Astrocyte of the cerebellum (primary cell): ENCODE measurements around the gene TGIF1.
A peak's percentile ranks its signal among the peaks of the same experiment; 100 is the strongest.

ENCODE experiments used
- DNase-seq: peaks from one replicate; pipeline ENCODE4 v3.0.0-alpha.2; 2011; ENCODE audit warnings: low read depth
- H3K4me3 ChIP-seq: 2 replicates; pipeline ENCODE4 v1.5.1; 2011; ENCODE audit warnings: mild to moderate bottlenecking, low read depth, low read length, moderate library complexity
- in situ Hi-C: cut with HindIII; loops from 2 replicates; pipeline ENCODE4 v1.10.0; 2017; ENCODE audit warnings: low sequenced_read_pairs
- TF ChIP-seq, protein P1 (sequence below): IDR thresholded peaks from 2 replicates; pipeline ENCODE4 v1.5.1; 2012; ENCODE audit warnings: low read length, low read depth, moderate library complexity, mild to moderate bottlenecking; ENCODE audit errors: missing control alignments

The TGIF1 gene

DNA sequence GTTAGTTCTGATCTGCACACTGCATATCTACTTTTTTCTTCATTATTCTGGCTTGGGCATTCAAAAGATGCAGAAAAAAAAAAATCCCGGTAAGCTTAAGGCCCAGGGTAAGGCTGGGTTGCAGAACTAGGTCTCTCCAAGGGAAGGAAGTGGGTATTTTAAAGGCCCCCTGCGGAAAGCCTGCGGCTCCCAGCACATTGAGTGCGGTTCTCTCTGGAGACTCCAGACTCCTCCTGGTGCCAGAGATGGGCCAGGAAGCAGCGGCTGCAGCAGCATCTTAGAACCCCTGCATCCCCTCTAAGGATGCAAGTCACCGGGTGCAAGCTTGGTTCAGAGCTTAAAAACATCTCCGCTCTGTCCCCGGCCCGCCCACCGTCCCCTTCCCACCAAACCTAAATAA lies 49.5 kb downstream of the TGIF1 start:
- in situ Hi-C loops: no loop called here
- peak overlapping the region; percentile 28 for H3K4me3 ChIP-seq
- no peak for DNase-seq
- TF ChIP-seq, protein P1, sequence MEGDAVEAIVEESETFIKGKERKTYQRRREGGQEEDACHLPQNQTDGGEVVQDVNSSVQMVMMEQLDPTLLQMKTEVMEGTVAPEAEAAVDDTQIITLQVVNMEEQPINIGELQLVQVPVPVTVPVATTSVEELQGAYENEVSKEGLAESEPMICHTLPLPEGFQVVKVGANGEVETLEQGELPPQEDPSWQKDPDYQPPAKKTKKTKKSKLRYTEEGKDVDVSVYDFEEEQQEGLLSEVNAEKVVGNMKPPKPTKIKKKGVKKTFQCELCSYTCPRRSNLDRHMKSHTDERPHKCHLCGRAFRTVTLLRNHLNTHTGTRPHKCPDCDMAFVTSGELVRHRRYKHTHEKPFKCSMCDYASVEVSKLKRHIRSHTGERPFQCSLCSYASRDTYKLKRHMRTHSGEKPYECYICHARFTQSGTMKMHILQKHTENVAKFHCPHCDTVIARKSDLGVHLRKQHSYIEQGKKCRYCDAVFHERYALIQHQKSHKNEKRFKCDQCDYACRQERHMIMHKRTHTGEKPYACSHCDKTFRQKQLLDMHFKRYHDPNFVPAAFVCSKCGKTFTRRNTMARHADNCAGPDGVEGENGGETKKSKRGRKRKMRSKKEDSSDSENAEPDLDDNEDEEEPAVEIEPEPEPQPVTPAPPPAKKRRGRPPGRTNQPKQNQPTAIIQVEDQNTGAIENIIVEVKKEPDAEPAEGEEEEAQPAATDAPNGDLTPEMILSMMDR: no peak

GRCh38 chr18:3500016-3500415 lies 50.0 kb downstream of the TGIF1 start:
- DNase-seq: no peak
- TF ChIP-seq, protein P1: no peak
- no peak overlapping the region for H3K4me3 ChIP-seq
- in situ Hi-C loops: no loop called here

DNA sequence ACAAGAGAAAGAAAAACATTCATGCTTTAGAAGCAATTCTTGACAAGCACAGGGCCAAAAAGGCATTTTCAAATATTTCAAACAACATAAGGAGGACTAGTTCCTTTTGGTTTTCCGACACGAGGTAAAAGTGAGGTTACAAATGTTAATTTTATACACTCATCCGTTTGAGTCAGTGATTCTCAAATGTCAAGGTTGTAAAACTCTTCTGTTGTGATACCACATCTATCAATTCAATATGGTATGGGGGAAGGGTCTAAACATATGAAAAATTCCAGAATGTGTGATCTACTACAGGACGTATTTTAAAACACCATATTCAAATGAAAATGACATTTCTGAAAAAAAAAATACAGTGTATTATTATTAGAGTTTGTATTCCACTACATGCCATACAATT lies 52.7 kb downstream of the TGIF1 start:
- no peak overlapping the region for H3K4me3 ChIP-seq
- no peak for DNase-seq
- TF ChIP-seq, protein P1: no peak
- in situ Hi-C loops: no loop called here

DNA sequence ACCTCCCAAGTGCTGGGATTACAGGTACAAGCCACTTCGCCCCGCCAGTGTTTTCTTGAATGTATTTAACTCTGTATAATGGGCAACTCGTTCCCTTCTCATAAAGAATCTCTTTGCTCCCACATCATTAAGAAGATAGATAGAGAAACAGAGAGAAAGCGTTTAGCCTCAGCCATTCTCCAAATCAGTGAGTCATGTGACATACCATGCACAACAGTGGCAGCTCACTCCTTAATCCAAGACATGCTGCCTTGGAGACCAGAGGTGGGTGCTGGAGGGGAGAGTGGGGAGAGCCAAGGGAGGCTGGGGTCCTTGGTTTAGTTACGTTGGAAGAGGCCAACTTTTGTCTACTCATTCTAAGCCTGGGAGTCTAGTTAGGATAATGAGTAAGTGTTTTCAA lies 54.7 kb downstream of the TGIF1 start:
- H3K4me3 ChIP-seq: no peak overlapping the region
- in situ Hi-C loops: no loop called here
- DNase-seq: no peak
- TF ChIP-seq, protein P1: no peak

GRCh38 chr18:3508576-3509549 lies 58.9 kb downstream of the TGIF1 start:
- H3K4me3 ChIP-seq: no peak overlapping the region
- TF ChIP-seq, protein P1: no peak
- in situ Hi-C loops: no loop called here
- no peak for DNase-seq
